GM20431 (cell line): ENCODE measurements around the gene RAB6B.

Experiments
- in situ Hi-C: fragments of 300-500 bp; cut with MseI, MboI; formaldehyde crosslinking; loops from one replicate; pipeline ENCODE4 v1.15.0; 2020; ENCODE audit warnings: low sequenced_read_pairs; ENCODE audit not compliant: unreplicated experiment

RAB6B gene

DNA sequence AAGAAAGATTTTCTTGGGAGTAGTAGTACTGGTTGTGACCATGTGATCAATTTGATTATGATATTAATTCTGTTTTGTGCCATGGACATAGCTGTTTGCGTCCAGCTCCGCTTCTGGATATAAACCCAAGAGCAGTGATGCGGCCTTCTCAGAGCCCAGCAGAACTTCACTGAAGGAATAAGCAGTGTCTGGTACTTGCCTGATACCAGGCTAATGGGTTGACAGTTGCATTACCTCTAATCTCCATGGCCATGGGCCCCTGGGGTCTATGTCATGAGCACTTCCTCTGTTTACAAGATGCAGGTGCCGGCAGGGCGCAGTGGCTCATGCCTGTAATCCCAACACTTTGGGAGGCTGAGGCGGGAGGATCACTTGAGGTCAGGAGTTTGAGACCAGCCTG lies 36.3 kb upstream of the RAB6B start:
- in situ Hi-C loops, result no loop called here

DNA sequence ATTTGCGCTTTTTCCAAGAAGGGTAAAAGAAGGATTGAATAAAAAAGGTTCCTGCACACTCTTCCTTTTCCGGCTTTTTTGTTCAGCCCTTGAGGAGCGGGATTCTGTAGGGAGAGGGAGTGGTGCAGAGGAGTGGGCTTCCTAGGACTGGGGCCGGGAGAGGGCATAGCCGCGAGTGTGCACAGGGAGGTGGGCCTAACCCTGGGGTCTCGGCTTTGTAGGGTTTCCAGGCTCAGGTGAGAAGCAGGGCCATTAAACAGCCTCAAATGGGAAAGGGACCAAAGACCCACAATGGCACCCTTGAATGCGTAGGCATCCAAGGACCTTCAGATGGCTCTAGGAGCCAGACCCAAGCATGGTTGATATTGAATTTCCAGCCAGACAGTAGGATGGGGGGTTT lies 35.4 kb upstream of the RAB6B start:
- in situ Hi-C loops, result no loop called here

DNA sequence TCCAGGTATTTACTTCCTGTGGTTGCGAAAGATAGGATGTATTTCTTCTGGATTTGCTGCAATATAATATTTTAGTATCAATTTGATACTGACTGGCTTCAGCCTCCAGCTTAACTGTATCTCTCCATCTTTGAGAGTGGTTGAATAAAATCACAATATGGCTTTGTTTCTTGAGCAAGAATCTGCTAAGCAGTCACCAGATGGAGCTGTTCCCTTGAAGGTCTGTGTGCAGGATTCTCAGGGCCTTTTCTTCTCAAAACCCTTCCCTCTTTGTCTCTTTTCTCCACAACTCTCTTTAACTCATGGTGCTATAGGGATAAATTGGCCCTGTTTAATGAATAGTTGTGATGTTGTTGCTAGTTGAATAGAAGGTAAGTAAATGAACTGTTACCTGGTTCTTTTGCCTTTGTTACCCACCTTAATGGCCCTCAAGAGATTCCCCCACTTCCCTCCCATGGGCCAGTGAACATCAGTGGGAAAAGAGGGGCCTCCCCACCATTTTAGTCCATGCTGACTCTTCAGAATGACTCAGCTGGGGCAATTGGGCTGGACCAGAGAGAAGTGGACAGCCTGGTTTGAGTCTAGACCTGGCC lies 34.8 kb upstream of the RAB6B start:
- in situ Hi-C loops, result no loop called here

DNA sequence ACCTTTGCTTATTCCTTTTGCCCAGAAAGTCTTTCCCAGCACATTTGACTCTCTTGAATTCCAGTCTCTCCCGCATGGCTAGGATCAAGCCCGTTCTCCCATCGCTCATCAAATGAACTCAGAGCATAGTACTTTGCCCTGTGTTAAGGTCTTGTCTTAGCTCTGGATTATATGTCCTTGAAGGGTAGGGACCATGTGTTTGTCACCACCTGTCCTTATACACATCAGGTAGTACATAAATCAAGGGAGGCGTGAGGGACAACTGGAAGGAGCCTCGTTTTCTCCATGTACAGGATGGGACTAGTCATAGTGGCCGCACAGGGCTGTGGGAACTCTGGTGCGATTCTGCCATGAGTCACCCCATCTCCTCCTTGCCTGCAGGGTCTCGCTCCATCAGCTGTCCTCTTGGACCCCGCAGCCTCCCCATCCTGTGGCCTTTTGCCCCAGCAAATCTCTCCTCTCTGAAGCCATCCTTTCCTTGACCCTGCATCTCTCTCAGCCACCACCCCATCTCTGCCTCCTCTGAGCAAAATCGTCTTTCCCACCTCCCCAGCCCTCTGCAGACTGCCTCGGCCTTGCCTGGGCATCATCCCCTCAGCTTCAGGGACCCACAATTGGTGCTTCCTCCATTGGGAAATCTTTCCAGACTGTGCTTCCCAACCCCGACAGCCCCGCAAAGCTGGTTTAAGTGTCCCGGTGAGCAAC lies 33.4 kb upstream of the RAB6B start:
- in situ Hi-C loops, result no loop called here

DNA sequence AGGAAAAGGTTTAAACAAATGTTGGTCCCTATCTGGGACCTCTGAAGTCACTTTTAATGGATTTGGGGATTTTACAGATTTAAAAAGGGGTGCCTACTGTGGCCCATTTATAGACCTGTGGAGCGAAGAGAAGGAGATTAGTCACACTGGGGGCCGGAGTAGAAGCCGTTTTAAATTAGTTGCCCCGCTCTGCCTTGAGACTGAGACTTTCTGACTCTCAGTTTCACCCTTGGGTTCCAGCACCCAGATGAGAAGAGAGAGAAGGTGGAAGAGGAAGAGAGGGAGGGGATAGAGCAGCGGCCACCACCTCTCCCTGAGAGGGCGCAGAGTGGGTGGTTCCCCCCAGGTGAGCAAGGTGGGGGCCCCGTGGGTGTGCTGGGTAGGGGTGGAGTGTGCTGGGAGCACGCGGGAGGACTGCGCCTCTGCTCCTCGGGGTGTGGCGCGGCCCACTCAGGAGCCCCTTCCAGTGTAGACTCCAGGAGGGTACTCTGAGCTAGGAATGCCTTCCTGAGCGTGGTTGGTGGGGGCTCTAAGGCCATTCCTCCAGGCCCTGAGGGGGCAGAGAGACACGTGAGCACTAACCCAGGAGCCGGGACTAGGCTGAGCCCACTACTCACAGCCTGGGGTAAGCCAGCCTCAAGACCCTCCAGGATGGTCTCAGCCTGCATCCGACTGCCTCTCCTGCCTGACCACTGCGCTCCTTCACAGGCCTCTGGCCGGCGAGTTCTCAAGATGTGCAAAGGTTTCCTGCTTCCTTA lies 32.6 kb upstream of the RAB6B start:
- in situ Hi-C loops, result no loop called here

DNA sequence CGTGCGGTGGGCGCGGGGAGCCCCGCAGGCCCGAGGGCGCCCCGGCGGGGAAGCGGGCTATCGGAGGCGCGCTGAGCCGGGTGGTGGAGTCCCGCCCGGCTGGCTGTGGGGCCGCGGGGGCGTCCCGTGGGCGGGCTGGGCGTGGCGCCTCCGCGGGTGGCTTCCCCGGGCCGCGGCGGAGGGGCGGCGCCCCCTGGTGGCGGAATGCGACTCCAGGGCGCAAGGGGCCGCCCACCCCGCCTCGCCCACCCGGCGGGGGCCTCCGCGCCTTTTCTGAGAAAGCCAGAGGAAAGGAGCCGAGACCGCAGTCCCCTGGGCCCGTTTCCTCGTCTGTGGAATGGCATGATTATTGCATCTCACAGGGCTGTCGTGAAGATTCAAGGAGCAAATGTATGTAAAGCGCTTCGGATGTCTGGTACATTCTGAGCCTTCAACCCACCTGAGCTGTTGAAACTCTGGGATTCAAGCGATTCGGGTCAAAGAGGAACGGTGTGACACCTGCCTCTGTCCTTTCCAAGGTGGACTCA lies 31.9 kb upstream of the RAB6B start:
- in situ Hi-C loops, result no loop called here

DNA sequence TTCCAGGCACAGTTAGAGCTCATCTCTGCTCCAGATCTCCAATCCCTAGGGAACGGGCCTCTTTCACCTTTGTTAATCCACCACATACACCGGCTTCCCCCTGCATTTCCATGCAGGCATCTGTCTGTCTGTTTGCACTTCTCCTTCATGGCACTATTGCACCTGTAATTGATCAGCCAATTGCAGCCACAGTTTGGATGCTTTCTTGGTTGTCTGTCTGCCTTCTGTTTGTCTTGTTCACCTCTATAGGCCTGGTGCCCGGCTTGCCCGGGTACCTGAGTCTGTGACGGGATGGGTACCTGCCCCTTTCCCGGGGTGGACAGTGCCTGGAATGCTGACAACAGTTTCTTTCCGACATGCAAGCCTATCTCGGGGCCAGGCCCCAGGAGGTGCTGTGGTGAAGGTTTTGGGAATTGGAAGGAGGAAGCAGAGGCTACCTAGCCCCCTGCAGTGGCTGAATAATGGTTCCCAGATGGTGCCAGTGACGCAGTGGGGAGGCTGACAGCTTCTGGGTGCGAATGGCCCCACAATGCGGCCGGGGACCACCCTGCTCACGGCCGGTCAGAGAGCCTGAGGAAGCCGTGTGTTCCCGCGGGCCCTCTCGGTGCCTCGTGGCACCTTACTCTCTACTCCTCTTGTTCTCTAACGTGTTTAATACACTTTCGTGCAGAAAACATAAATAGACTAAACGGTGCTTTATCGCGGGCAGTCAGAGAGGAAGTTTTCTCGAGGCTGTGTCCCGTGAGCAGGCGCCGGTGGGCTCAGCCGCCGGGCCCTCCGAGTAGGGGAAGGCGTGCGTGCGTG lies 31.3 kb upstream of the RAB6B start:
- in situ Hi-C loops, result no loop called here

DNA sequence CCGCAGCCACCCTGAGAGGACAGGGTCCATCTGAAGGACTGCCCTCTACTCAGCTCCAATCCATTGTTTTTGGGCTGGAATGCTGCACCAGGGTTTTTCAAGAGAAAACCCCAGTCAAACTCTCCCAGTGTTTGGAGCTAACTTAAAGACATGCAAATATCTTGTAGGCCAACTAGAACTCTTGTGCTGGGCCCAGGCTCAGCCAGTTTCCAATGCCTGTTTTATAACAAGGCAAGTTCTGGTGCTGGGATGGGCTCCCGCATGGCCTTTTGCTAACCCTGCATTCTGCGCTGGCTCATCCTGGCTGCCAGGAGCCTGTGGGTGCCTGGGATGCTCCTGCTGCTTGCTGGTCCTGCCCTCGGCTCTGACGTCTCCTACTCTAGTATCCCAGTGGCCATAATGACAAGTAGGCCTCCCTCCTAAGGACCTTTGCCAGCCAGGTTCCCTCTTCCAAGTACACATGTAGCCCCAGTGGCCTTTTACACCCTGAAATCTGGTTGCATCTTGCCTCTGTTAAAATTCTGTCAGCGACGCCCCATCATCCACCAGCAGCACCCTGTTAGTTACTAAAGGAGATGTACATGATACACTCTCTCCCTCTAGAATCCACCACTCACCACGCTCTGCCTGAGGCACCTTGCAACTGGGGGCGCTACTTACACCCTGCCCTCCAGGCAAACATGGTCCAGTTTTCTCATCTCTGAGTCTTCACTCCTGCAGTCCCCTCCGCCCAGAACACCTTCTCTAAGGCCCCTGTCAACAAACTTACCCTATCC lies 30.5 kb upstream of the RAB6B start:
- in situ Hi-C loops, result no loop called here

DNA sequence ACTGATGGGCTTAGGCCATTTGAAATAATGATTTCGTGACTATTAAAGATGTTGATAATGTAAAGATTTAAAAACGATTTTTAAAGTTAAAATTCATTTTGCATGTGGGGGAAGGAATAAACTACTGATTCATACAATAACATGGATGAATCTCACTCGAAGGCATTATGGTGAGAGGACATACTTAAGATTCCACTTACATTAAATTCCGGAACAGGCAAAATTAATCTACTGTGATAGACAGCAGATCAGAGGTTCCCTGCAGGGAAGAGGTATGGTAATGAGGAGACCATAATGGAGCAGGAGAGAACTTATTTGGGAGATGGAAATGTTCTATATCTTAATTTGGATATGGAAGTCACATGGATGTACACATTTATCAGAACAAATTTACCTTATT lies 28.4 kb upstream of the RAB6B start:
- in situ Hi-C loops, result no loop called here

DNA sequence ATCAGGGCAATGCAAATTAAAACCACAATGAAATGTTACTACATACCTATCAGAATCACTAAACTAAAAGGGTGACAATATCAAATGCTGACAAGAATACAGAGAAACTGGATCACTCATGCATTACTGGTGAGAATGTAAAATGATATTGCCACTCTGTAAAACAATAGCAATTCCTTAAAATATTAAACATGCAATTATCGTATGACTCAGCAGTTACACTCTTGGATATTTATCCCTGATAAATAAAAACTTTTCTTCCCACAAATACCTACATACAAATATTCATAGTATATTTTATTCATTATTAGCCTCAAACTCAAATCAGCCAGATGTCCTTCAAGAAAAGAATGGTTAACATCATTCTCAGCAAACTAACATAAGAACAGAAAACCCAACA lies 25.9 kb upstream of the RAB6B start:
- in situ Hi-C loops, result no loop called here

DNA sequence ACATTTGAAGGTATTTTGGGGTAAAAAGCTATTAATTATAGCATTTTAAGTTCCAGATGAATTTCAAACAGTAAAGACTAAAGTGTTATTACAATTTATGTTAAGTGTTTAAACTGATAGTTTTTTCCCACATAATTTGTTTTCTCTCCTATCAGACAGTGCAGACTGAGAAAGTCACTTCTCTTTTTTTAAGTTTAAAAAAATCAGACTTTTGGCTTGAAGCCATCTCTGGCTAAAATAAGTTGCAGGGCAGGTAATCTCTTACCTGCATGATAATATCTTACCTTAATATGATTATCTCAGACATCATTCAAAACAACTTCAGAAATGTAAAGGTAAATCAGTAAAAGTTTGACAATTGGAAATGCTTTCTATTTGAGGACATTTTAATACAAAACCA lies 21.5 kb upstream of the RAB6B start:
- in situ Hi-C loops, result no loop called here

DNA sequence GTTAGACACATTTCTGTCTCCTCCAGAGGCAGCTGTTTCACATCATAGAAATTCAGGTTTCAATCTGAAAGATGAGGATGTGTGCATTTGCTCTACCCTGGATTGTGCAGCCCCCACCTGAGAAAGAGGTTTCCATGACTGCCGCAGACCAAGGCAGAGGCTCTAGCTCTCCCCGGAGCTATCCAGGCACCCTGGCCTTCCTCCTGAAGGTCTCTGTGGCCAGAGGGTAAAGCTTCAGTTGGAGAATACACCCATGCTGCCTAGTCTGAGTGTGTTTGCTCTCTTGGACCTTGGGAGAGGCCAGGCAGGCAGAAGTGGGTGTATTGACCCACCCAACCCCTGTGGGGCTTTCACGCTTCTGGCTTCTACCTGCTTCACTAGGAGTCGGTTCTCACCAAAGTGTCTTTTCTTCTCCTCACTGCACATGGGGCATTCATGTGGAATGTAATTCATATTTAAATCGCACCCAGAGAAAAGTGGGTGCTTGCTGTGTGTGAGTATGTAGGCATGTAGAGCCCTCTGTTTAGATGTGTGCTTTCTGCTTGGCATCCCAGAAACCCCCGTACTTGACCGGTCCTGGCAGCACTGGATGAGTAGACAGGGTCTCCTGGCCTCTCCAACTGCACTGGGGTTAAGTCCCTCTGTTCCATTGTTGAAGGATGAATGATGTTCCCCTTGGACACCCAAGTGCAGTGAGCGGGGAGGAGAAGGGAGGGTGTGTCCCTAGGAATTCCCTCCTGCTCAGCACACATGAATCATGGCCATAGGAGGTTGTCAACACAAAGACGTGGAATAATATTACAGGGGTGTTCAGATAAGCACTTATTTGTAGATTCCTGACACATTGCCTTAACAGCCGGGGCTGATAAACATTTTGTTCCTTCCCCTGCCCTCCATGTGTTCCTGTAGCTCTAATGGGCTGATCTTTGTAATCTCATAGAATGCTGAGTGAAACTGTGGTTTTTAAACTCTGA lies 20.3 kb upstream of the RAB6B start:
- in situ Hi-C loops, result no loop called here

DNA sequence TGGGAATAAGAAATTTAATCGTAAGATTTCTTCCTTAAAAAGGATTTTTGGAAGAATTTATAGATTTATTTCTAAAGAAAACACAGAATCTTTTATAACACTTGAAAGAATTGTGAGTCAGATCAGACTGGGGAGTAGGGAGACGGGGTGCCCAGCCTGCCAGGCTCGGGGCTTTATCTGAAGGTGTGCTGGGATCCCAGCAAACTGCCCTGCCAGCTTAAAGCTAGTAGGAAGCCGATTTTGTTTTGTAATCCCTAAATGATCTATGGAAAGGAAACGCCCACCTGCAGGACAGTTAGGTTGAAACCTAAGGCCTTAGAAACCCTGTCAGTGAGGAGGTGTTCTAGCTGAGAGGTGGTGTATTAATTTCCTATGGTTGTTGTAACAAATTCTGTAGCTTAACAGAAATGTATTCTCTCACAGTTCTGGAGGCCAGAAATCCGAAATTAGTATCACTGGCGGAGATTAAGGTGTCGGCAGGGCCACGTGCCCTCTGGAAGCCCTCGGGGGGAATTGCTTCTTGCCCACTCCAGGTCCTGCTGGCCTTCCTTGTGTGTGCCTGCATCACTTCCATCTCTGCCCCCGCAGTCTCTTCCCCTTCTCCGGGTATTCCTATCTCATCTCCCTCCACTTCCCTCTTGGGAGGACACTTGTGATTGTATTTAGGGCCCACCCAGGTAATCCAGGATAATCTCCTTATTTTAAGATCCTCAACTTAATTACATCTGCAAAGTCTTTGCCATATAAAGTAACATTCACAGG lies 19.3 kb upstream of the RAB6B start:
- in situ Hi-C loops, result no loop called here

DNA sequence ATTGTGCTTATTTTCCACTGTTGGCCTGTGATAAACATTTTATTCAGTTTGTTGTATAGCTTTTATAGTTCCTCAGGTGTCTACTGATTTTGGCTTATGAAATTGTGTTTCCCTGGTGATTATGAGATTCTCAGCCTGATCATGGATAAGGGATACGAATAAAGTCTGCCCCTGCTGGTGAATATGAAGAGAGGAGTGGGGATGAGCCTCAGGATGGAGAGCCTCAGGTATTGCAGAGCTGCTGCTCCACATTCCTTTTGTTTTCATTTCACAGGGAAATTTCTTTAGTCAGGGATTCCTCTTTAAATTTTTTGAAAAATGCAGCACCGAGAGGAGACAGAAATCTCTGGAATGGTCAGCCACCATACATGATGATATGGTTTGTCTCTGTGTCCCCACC lies 14.7 kb upstream of the RAB6B start:
- in situ Hi-C loops, result no loop called here

DNA sequence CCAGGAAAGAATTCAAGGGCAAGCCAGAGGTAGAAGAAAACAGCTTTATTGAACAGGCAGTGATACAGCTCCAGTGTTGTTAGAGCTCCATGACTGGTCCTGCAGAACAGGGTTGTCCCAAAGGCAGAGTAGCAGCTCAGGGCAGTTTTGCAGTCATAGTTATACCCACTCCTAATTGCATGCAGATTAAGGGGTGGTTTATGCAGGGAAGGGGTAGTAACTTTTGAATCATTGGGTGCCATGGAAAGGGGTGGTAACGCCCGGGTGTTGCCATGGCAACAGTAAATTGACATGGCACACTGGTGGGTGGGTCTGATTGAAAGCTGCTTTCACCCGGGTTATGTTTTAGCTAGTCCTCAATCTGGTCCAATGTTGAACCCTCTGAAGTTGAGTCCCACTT lies 9.7 kb upstream of the RAB6B start:
- in situ Hi-C loops, result no loop called here

DNA sequence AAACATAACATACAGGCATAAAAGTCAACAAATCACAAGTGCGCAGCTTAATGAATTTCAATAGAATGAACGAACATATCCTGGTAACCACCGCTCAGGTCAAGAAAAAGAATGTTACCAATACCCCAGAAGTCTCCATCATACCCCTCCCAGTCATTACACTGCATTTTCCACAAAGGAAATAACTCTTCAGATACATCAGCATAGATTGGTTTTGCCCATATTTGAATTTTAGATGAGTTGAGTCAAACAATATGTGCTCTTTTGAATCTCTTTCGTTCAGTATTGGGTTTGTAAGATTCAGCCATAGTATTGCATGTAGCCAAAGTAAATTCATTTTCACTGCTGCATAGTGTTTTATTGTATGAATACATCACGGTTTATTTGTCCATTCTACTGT lies 6.2 kb upstream of the RAB6B start:
- in situ Hi-C loops, result no loop called here

DNA sequence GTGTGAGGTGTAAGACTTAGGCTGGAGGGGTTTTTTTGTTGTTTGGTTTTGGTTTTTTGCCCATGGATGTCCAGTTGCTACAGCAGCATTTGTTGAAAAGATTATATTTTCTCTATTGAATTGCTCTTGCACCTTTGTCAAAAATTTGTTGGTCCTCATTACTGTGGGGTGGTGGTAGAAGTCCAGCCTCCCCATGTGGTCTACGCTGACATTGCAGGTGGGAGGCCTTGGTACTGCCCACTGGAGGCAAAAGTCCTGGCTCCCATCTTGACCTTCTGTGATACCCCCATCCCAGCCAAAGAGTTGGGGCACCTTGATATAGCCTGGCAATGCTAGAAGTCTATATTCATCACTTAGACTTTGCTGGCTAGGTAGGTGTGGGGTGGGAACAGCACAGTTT lies 5.4 kb upstream of the RAB6B start:
- in situ Hi-C loops, result no loop called here

DNA sequence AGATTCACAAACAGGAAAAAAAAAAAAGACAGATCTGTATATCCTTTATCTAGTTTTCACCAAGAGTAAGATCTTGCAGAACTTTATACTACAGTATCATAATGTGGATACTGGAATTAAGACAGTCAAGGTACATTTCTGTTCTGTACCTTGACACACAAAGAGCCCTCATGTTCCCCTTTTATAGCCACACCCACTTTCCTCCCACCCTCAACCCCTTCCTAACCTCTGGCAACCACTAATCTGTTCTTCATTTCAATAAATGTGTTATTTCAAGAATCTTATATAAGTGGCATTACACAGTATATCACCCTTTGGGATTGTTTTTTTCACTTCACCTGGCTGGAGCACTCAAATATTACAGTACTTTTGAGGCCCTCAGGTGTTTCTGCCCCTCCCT lies 3.6 kb upstream of the RAB6B start:
- in situ Hi-C loops, result no loop called here
